ENCODE data around the gene RERE.

DNA sequence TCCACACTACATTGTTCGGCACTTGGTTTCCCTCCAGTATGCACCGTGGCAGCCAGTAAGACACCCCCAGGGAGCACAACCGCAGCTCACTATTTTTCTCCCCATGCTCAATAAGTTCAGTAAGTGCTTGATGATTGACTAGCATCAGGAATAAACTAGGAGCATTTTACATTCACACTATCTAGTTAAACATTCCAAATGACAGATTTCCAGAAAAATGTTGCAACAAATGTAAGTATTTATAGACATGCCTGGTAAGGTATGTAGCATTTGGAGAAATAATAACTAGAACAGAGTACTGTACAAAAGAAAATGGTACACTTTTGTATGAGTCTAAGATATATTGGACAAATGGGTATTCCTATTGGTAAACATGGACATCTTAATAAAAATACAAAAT, 406.6 kb downstream of the RERE start:
- TF ChIP-seq, protein P1, sequence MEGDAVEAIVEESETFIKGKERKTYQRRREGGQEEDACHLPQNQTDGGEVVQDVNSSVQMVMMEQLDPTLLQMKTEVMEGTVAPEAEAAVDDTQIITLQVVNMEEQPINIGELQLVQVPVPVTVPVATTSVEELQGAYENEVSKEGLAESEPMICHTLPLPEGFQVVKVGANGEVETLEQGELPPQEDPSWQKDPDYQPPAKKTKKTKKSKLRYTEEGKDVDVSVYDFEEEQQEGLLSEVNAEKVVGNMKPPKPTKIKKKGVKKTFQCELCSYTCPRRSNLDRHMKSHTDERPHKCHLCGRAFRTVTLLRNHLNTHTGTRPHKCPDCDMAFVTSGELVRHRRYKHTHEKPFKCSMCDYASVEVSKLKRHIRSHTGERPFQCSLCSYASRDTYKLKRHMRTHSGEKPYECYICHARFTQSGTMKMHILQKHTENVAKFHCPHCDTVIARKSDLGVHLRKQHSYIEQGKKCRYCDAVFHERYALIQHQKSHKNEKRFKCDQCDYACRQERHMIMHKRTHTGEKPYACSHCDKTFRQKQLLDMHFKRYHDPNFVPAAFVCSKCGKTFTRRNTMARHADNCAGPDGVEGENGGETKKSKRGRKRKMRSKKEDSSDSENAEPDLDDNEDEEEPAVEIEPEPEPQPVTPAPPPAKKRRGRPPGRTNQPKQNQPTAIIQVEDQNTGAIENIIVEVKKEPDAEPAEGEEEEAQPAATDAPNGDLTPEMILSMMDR (IDR thresholded peaks at IDR 0.05), result no peak
- no peak for TF ChIP-seq POLR2A (IDR thresholded peaks at IDR 0.05)

Measured in body of pancreas (tissue), 4 donors.